Activated CD4-positive, alpha-beta T cell treated with anti-CD3 and anti-CD28 coated beads for 36 hours (primary cell): Measurements from ENCODE around the gene FXYD6. TPM values are rescaled to one million over a fixed set of nuclear protein-coding genes. Genes with fewer than 3 reads are reported as not detected.

Experiments used
- ATAC-seq: fragments of 200-7000 bp; cut with Tn5 transposase; one replicate; pipeline ENCODE4 v1.10.0; 2021; ENCODE audit warnings: mild to moderate bottlenecking, moderate library complexity
- CTCF ChIA-PET: fragments of 350-600 bp; sonication (Branson Sonifier 250); formaldehyde crosslinking; loops from one replicate; lab custom pipeline; 2021; ENCODE audit warnings: antibody characterized with exemption; lab: Charles Lee
- POLR2A ChIA-PET: fragments of 350-600 bp; sonication (Branson Sonifier 250); formaldehyde crosslinking; loops from one replicate; lab custom pipeline; 2021; ENCODE audit warnings: antibody characterized with exemption, inconsistent platforms; lab: Charles Lee
- DNase-seq: peaks from one replicate; pipeline ENCODE4 v3.0.0-alpha.2; 2020
- H3K27ac Mint-ChIP-seq: one replicate; pipeline ENCODE4 v1.8.0; 2021; ENCODE audit warnings: mixed read lengths
- H3K27me3 Mint-ChIP-seq: one replicate; pipeline ENCODE4 v1.8.0; 2021; ENCODE audit warnings: mixed read lengths
- H3K36me3 Mint-ChIP-seq: one replicate; pipeline ENCODE4 v1.8.0; 2021; ENCODE audit warnings: low read depth, mixed read lengths
- H3K4me1 Mint-ChIP-seq: one replicate; pipeline ENCODE4 v1.8.0; 2021; ENCODE audit warnings: mixed read lengths
- H3K4me3 Mint-ChIP-seq: one replicate; pipeline ENCODE4 v1.8.0; 2021; ENCODE audit warnings: mild to moderate bottlenecking, moderate library complexity, mixed read lengths
- H3K9me3 Mint-ChIP-seq: one replicate; pipeline ENCODE4 v1.8.0; 2021; ENCODE audit warnings: low read depth, mixed read lengths
- intact Hi-C, 2 experiments: fragments of 100-400 bp; cut with DNase I in 1 of 2; cut with micrococcal nuclease in 1 of 2; formaldehyde crosslinking; loops; one replicate each; pipeline versions ENCODE4 v1.14.2 to v1.15.1; 2022 to 2024; cut with DNase I, micrococcal nuclease
- total RNA-seq, 2 experiments: library from RNA; stranded (reverse); gene quantifications; one replicate each; pipeline ENCODE4 v1.2.3, GENCODE V29; 2021

The FXYD6 gene
- total RNA-seq, 2 experiments from 2014 or later, result 0.46 to 0.47 TPM

GRCh38 chr11:117910525-117910924, 34.1 kb upstream of the FXYD6 start:
- no peak for DNase-seq

GRCh38 chr11:117909611-117910382, 33.3 kb upstream of the FXYD6 start:
- no peak for DNase-seq
- H3K4me3 Mint-ChIP-seq, result no peak overlapping the region
- no peaks in the 10 kb centered on the region for H3K36me3 Mint-ChIP-seq
- ChIA-PET CTCF (interaction anchor here (0.7 to 1.0 kb wide), 3 partner anchors 8 to 144 kb away, joined by 3 to 4 read pairs (median 3); no protein-coding TSS in a partner anchor), POLR2A (no interaction called here)
- no peak for ATAC-seq
- H3K27ac Mint-ChIP-seq, result no peak overlapping the region
- intact Hi-C loops, result no loop called here
- no peaks in the 10 kb centered on the region for H3K9me3 Mint-ChIP-seq
- peaks cover 2% of the 10 kb centered on the region for H3K27me3 Mint-ChIP-seq
- H3K4me1 Mint-ChIP-seq, result peaks cover 10% of the 10 kb centered on the region

More at GRCh38 chr11:117910525-117910924, 34.1 kb upstream of the FXYD6 start:
- Mint-ChIP-seq H3K27ac (no peak overlapping the region), H3K9me3 (no peaks in the 10 kb centered on the region), H3K4me1 (peaks cover 10% of the 10 kb centered on the region), H3K4me3 (no peak overlapping the region), H3K27me3 (peaks cover 2% of the 10 kb centered on the region), H3K36me3 (no peaks in the 10 kb centered on the region)
- no peak for ATAC-seq
- intact Hi-C loops, result no loop called here
- CTCF ChIA-PET, result interaction anchor here (0.7 to 2.6 kb wide), 3 partner anchors 8 to 143 kb away, joined by 3 to 8 read pairs (median 3); no protein-coding TSS in a partner anchor
- POLR2A ChIA-PET, result interaction anchor here (0.6 kb wide), 1 partner anchor 80 kb away, joined by 3 read pairs; no protein-coding TSS in a partner anchor

GRCh38 chr11:117908959-117909610, 32.6 kb upstream of the FXYD6 start:
- intact Hi-C loops, result no loop called here
- Mint-ChIP-seq H3K27ac (no peak overlapping the region), H3K4me3 (no peak overlapping the region), H3K4me1 (peaks cover 10% of the 10 kb centered on the region), H3K36me3 (no peaks in the 10 kb centered on the region), H3K27me3 (peaks cover 1% of the 10 kb centered on the region), H3K9me3 (no peaks in the 10 kb centered on the region)
- ATAC-seq (no peak), DNase-seq (peak; percentile 24)
- CTCF ChIA-PET, result interaction anchor here (0.6 to 1.3 kb wide), 4 partner anchors 10 to 145 kb away, joined by 3 to 4 read pairs (median 3); no protein-coding TSS in a partner anchor
- POLR2A ChIA-PET, result no interaction called here

- peaks cover 10% of the 10 kb centered on the region for H3K4me1 Mint-ChIP-seq
- no peaks in the 10 kb centered on the region for H3K9me3 Mint-ChIP-seq
- intact Hi-C loops, result no loop called here
- ChIA-PET CTCF (interaction anchor here (0.6 to 1.3 kb wide), 4 partner anchors 11 to 84 kb away, joined by 3 to 4 read pairs (median 3); no protein-coding TSS in a partner anchor), POLR2A (interaction anchor here (1.1 kb wide), 1 partner anchor 38 kb away, joined by 5 read pairs; no protein-coding TSS in a partner anchor)
- H3K27me3 Mint-ChIP-seq, result no peaks in the 10 kb centered on the region
- H3K36me3 Mint-ChIP-seq, result no peaks in the 10 kb centered on the region
- DNase-seq (no peak), ATAC-seq (no peak)
- H3K27ac Mint-ChIP-seq, result peak overlapping the region; percentile 8
- no peak overlapping the region for H3K4me3 Mint-ChIP-seq
Observed at GRCh38 chr11:117908109-117908895, 31.8 kb upstream of the FXYD6 start.

GRCh38 chr11:117907276-117908108, 31.0 kb upstream of the FXYD6 start:
- DNase-seq (peak; percentile 87), ATAC-seq (peak; percentile 98)
- Mint-ChIP-seq H3K4me3 (peak overlapping the region; percentile 39), H3K9me3 (no peaks in the 10 kb centered on the region), H3K36me3 (no peaks in the 10 kb centered on the region), H3K27ac (peak overlapping the region; percentile 65), H3K4me1 (peaks cover 10% of the 10 kb centered on the region), H3K27me3 (no peaks in the 10 kb centered on the region)
- intact Hi-C loops, result no loop called here
- CTCF ChIA-PET, result interaction anchor here (0.5 to 1.3 kb wide), 4 partner anchors 12 to 83 kb away, joined by 3 to 5 read pairs (median 3); no protein-coding TSS in a partner anchor
- POLR2A ChIA-PET, result interaction anchor here (1.1 kb wide), 1 partner anchor 39 kb away, joined by 5 read pairs; no protein-coding TSS in a partner anchor

GRCh38 chr11:117906710-117907109, 30.3 kb upstream of the FXYD6 start:
- no peak overlapping the region for H3K27ac Mint-ChIP-seq
- ChIA-PET CTCF (interaction anchor here (1.1 kb wide), 1 partner anchor 63 kb away, joined by 5 read pairs; no protein-coding TSS in a partner anchor), POLR2A (interaction anchor here (1.1 kb wide), 1 partner anchor 39 kb away, joined by 5 read pairs; no protein-coding TSS in a partner anchor)
- no peak for DNase-seq
- no peaks in the 10 kb centered on the region for H3K9me3 Mint-ChIP-seq
- H3K4me3 Mint-ChIP-seq, result no peak overlapping the region
- intact Hi-C loops, result no loop called here
- H3K4me1 Mint-ChIP-seq, result peaks cover 10% of the 10 kb centered on the region
- no peak for ATAC-seq
- H3K36me3 Mint-ChIP-seq, result no peaks in the 10 kb centered on the region
- H3K27me3 Mint-ChIP-seq, result no peaks in the 10 kb centered on the region

GRCh38 chr11:117906126-117906525, 29.7 kb upstream of the FXYD6 start:
- intact Hi-C loops, result no loop called here
- ATAC-seq, result no peak
- ChIA-PET CTCF (interaction anchor here (0.6 to 0.7 kb wide), 2 partner anchors 61 to 82 kb away, joined by 3 read pairs; no protein-coding TSS in a partner anchor), POLR2A (no interaction called here)
- Mint-ChIP-seq H3K9me3 (no peaks in the 10 kb centered on the region), H3K36me3 (no peaks in the 10 kb centered on the region), H3K4me1 (peaks cover 10% of the 10 kb centered on the region), H3K27ac (no peak overlapping the region), H3K4me3 (no peak overlapping the region), H3K27me3 (no peaks in the 10 kb centered on the region)
- DNase-seq, result no peak

- no peak overlapping the region for H3K27ac Mint-ChIP-seq
- intact Hi-C loops, result no loop called here
- peaks cover 10% of the 10 kb centered on the region for H3K4me1 Mint-ChIP-seq
- DNase-seq, result no peak
- no peaks in the 10 kb centered on the region for H3K36me3 Mint-ChIP-seq
- ChIA-PET CTCF (interaction anchor here (0.7 to 1.2 kb wide), 2 partner anchors 82 to 83 kb away, joined by 3 read pairs; no protein-coding TSS in a partner anchor), POLR2A (no interaction called here)
- no peak for ATAC-seq
- no peak overlapping the region for H3K4me3 Mint-ChIP-seq
- no peaks in the 10 kb centered on the region for H3K27me3 Mint-ChIP-seq
- H3K9me3 Mint-ChIP-seq, result no peaks in the 10 kb centered on the region
Observed at GRCh38 chr11:117905524-117905923, 29.1 kb upstream of the FXYD6 start.

- intact Hi-C loops, result no loop called here
- no peak overlapping the region for H3K27ac Mint-ChIP-seq
- no peaks in the 10 kb centered on the region for H3K27me3 Mint-ChIP-seq
- no peaks in the 10 kb centered on the region for H3K9me3 Mint-ChIP-seq
- no peak overlapping the region for H3K4me3 Mint-ChIP-seq
- ChIA-PET POLR2A (no interaction called here), CTCF (interaction anchor here (0.6 to 2.4 kb wide), 5 partner anchors 43 to 84 kb away, joined by 3 to 11 read pairs (median 4); no protein-coding TSS in a partner anchor)
- ATAC-seq (no peak), DNase-seq (no peak)
- peaks cover 10% of the 10 kb centered on the region for H3K4me1 Mint-ChIP-seq
- H3K36me3 Mint-ChIP-seq, result no peaks in the 10 kb centered on the region
Observed at GRCh38 chr11:117903505-117904382, 27.3 kb upstream of the FXYD6 start.
